Activated T-cell treated with anti-CD3 and anti-CD28 coated beads, Interleukin-2, amount 50 U/mL, for 72 hours (primary cell): ENCODE measurements around the gene TYRO3. TPM values are rescaled to one million over a fixed set of nuclear protein-coding genes. Genes with fewer than 3 reads are reported as not detected.

Experiments used
- total RNA-seq, 2 donors: library from RNA; stranded (reverse); gene quantifications; one replicate each; pipeline ENCODE4 v1.2.3, GENCODE V29; 2022

The TYRO3 gene
- total RNA-seq, 2 donors from 2014 or later: 2.2 to 3.0 TPM

Other genes starting within 250 kb of the TYRO3 start
- 10 to 100 TPM; 15.3 TPM for gene OIP5, start 226.6 kb upstream of the TYRO3 start, total RNA-seq
- 100 to 1,000 TPM; 179 to 184 TPM for gene NUSAP1, start 226.3 kb upstream of the TYRO3 start, total RNA-seq
- 10 to 100 TPM; 14.3 to 19.9 TPM for gene NDUFAF1, start 156.7 kb upstream of the TYRO3 start, total RNA-seq
- gene RTF1, start 142.1 kb upstream of the TYRO3 start, total RNA-seq: 10 to 100 TPM; 33.5 to 35.9 TPM
- gene ITPKA, start 65.3 kb upstream of the TYRO3 start, total RNA-seq: 10 to 100 TPM; 12.9 to 14.9 TPM
- gene LTK, start 45.4 kb upstream of the TYRO3 start, total RNA-seq: 1 to 10 TPM in 1 of 2 donors, under 1 TPM in 1; 0.72 to 1.7 TPM
- 10 to 100 TPM; 43.5 to 48.5 TPM for gene RPAP1, start 15.0 kb upstream of the TYRO3 start, total RNA-seq
- gene MGA, start 101.2 kb downstream of the TYRO3 start, total RNA-seq: 10 to 100 TPM; 35.6 to 37.5 TPM
- gene MAPKBP1, start 215.3 kb downstream of the TYRO3 start, total RNA-seq: 10 to 100 TPM; 16.0 to 17.7 TPM